ENCODE data around the gene TRIP13.
"Not testable (repeated sequence)": the region's sequence is repeated elsewhere in the genome, so short reads cannot be mapped to it uniquely, and the experiment has no call there.

DNA sequence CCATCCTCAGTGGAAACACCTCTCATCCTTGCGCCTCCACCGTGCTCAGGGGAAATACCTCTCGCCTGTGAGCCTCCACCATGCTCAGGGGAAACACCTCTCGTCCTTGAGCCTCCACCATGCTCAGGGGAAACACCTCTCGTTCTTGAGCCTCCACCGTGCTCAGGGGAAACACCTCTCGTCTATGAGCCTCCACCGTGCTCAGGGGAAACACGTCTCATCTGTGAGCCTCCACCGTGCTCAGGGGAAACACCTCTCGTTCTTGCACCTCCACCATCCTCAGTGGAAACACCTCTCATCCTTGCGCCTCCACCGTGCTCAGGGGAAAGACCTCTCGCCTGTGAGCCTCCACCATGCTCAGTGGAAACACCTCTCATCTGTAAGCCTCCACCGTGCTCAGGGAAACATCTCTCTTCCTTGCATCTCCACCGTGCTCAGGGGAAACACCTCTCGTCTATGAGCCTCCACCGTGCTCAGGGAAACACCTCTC, 46.0 kb upstream of the TRIP13 start:
- not testable (repeated sequence) for TF ChIP-seq EZH2 (IDR thresholded peaks at IDR 0.05; ENCODE audit: insufficient read depth, poor library complexity, severe bottlenecking); EZH2phosphoT487 (IDR thresholded peaks at IDR 0.05; ENCODE audit: insufficient read depth, low read depth)
